NCI-H748 (cell line): ENCODE measurements around the gene CYLD.
A peak's percentile ranks its signal among the peaks of the same experiment; 100 is the strongest.

ENCODE experiments used
- DNase-seq: peaks from one replicate; lab custom pipeline; 2025; ENCODE audit not compliant: unreplicated experiment; lab: John Stamatoyannopoulos, UW

CYLD gene

DNA sequence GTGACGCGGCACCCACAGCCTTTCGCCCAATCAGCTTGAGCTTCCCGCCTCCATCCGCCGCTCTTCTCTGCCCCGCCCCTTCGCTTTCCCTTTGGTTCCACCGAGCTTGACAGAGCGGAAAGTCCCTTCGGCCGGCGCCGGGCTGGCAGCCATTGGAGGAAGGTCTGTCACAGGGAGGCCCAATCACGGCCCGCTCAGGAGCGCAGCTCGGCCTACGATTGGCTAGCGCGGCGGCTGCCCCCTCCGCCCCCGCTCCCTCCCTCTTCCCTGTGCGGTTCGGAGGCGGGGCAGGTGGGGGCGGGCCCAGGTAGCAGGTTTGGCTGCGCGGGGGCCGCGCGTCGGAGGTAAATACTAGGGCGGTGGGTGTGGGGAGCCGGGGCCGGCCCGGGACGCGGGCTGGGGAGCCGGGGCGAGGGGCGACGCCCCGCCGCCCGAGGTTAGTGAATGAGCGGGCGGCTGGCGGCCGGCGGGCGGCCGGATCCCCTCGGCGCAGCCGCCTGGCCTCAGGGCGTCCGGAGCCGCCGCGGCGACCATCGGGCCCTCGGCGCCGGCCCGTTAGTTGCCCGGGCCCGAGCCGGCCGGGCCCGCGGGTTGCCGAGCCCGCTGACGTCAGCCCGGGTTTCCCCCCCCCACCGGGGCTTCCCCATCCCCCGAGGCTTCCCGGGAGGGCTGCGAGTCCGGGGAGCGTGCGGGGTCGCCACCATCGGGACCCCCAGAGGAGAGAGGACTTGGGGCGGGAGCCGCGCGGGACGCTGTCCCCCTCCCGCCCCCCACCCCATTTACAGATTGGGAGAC, at the start of gene CYLD:
Gene CYLD (plus strand): TSS at position 306 of the 795 bp plus-strand sequence. CDS start 7,613 bp downstream, outside the sequence.
- DNase-seq = peak; percentile 98

DNA sequence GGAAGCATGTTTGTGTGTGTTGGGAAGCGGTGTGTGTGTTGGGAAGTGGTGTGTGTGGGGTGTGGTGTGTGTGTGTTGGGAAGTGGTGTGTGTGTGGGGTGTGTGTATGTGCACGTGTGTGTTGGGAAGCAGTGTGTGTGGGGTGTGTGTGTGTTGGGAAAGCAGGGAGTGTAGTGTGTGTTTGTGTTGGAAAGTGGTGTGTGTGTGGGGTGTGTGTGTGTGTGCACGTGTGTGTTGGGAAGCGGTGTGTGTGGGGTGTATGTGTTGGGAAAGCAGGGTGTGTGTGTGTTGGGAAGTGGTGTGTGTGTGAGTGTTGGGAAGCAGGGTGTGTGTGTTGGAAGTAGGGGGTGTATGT, 49.3 kb upstream of the CYLD start:
- DNase-seq = no peak

DNA sequence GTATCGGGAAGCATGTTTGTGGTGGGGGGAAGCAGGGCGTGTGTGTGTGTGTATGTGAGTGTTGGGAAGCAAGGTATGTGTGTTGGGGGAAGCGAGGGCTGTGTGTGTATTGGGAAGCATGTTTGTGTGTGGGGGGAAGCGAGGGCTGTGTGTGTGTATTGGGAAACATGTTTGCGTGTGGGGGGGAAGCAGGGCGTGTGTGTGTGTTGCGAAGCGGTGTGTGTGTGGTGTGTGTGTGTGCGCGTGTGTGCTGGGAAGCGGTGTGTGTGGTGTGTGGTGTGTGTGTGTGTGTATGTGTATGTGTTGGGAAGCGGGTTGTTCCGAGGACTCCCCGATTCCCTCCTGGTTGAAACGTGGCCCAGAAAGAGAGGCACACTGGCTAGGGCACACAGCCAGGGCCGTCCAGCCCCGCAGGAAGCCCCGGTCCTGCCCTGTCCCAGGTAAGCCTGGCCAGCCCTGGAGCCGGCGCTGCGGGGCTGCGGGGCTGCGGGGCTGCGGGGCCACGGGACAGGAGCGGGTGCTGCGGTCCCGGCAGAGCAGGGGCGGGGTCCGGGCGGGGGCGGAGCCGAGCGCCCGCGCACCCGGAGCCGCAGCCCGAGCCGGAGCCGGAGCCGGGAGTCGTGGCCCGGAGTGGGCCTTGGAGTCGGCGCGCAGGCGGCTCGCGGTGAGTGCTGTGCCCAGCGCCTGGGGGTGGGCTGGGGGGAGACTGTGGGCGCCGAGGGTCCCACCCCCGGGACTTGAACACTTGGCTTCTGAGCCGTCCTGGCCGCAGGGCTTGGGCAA, 48.7 kb upstream of the CYLD start, which contains the start of gene NOD2:
Gene NOD2 (plus strand): TSS at position 608 of the 783 bp plus-strand sequence. CDS start 5,890 bp downstream, outside the sequence.
- DNase-seq = no peak

GRCh38 chr16:50694206-50694605, 47.7 kb upstream of the CYLD start:
- DNase-seq = no peak

- no peak for DNase-seq
Measured at GRCh38 chr16:50695017-50696000, 46.6 kb upstream of the CYLD start.

DNA sequence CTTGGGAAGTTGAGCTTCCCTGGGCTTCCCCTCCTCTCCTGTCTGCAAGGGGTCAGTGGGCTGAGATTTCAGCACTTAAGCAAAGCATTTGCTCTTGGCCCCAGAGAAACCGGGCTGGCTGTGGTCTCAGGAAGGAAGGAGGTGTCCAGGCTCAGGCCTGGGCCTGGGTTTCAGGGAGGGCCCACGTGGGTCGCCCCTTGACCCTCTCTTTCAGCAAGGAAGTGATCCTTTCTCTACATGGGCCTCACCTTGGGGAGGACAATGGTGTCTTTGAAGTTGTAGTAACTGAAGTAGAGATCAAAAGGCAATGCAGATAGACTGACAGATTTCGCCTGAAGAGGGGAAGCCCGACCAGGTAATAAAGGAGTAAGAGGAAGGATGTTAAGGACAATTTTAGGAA, 45.8 kb upstream of the CYLD start:
- DNase-seq = no peak

DNA sequence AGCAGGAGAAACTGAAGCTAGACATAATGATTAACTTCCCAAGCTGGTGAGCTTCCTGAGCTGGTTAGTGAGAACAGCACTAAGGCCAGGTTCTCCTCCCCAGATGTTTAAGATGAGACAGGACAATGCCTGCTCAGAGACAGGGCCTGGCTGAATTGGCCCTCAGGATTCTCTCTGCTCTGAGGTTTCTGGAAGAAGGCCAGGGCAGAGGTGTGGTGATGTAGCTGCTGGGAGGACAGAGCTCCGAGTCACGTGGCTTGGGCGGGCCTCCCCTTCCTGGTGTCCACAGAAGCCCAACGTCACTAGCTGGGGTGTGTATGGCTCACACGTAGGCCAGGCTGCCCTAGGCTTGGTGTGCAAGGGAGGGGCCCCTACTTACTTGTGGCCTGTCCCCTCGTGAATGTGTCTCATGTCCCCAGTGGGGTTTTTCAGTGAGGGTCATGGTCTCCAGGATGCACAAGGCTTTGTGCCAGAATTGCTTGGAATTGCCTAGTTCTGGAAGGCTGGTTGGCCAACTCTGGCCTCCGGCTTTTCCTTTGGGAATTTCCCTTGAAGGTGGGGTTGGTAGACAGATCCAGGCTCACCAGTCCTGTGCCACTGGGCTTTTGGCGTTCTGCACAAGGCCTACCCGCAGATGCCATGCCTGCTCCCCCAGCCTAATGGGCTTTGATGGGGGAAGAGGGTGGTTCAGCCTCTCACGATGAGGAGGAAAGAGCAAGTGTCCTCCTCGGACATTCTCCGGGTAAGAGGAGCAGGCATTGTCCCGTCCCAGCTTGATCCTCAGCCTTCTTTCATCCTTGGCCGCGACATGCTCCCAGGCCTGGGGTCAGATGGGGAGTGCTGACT, 45.1 kb upstream of the CYLD start:
- no peak for DNase-seq

DNA sequence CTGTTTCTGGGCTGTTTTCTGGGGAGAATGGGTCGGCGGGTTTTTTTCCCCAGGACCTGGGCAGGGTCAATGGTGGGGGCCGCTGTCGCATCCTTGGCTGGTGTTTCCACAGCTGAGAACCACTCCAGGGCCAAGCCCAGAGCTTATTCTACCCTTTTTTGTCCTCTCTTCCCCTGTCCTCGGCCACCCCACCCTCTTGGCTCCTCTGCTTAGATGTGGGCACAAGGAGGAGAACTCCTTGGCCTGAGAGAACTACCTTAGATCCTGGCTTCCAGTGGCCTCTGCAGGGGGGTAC, 44.5 kb upstream of the CYLD start:
- no peak for DNase-seq

- DNase-seq = no peak
Measured at GRCh38 chr16:50697881-50698767, 43.8 kb upstream of the CYLD start.

GRCh38 chr16:50699326-50700159, 42.3 kb upstream of the CYLD start:
- no peak for DNase-seq

DNA sequence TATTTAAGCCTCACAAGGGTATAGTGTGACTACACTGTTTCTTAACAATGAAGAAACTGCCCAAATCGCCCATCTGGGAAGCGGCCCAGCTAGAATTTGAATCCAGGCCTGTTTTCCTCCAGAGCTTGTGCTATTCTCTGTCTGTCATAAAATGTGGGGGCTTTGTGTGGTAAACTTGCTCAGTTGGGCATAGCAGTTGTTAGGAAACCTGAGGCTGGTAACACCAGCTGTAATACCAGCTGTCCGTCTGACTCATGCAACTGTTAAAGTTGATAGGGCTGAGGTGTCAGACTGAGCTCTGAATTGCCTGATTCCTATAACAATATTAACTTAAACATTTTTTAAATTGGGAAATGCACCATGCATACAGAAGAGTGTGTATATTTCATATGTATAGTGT, 39.2 kb upstream of the CYLD start:
- no peak for DNase-seq

DNA sequence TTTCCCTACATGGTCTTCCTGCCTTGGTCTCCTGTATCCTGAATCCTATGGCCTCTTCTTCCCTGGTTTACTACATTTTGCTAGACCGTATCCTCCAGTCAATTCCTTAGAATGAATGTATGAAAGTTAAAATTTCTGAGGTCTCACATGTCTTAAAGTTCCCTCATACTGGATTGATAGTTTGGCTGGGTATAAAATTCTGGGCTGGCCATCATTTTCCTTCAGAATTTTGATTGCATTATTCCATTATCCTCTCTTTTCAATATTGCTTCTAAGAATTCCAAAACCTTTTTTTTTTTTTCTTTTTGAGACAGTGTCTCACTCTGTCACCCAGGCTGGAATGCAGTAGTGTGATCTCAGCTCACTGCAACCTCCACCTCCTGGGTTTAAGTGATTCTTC, 37.6 kb upstream of the CYLD start:
- no peak for DNase-seq

GRCh38 chr16:50705436-50706110, 36.3 kb upstream of the CYLD start:
- DNase-seq = no peak

DNA sequence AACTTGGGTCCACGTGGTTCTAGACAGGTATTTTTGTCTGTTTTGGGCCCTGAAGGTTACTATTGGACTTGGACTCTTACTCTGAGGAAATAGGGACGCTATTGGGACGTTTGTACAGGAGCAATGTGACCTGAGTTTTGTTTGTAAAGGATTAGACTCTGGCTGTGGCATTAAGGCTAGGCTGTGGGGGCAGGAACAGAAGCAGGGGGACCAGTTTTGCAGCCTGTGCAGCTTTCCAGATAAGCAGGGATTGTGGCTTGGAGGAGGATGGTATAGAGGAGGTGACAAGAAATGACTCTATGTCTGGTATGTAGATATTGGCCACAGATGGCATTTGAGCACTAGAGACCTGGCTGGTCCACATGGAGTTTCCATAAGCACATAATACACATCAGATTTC, 35.6 kb upstream of the CYLD start:
- no peak for DNase-seq

- DNase-seq = no peak
Measured at GRCh38 chr16:50708373-50709060, 33.4 kb upstream of the CYLD start.

DNA sequence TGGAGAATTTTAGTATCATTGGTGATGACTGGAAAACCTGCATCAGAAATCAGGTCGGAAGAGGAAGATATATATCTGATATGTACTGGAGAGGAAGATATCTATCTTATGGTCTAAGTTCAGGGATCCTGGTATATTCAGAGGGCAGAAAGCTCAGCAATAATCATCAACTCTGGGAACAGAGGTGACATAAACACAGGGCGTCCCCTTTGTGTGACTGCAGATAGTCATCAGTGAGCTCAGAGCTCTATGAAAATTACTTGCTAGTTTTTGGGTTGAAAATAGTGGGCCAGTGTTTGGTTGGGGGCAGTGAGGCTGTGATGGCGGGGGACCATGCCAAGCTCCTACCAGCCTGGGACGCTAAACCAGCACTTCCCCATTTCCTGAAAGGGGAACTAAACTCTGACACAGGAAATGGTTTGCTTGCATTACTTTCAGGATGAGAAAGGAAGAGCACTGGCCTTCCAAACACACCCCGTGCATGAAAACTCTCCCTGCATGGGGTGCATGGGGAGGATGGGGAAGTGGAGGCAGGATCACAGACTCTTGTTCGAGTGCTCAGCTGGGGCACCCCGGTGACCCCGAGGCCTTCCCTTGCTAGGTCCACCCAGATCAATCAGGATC, 32.7 kb upstream of the CYLD start:
- no peak for DNase-seq

- no peak for DNase-seq
Measured at GRCh38 chr16:50709980-50710379, 31.9 kb upstream of the CYLD start.
